Loucy (cell line): ENCODE results near the gene TASP1.

Source experiments
- H2AFZ ChIP-seq: fragments of 200-600 bp; sonication (generic); 2 replicates; pipeline ENCODE4 v1.6.0; 2016; ENCODE audit warnings: antibody characterized with exemption, mild to moderate bottlenecking, low read length, moderate library complexity
- H3F3A ChIP-seq: fragments of 200-600 bp; 2 replicates; pipeline ENCODE4 v1.6.0; 2016; ENCODE audit warnings: antibody characterized with exemption, low read depth, mild to moderate bottlenecking
- H3K27me3 ChIP-seq: fragments of 200-600 bp; sonication (generic); 2 replicates; pipeline ENCODE4 v1.6.1; 2014; ENCODE audit warnings: low read length, mild to moderate bottlenecking; ENCODE audit not compliant: insufficient read depth, poor library complexity, severe bottlenecking
- H3K36me3 ChIP-seq: fragments of 200-600 bp; sonication (generic); 2 replicates; pipeline ENCODE4 v1.6.1; 2016; ENCODE audit warnings: low read length; ENCODE audit not compliant: insufficient read depth
- H3K4me1 ChIP-seq: fragments of 200-600 bp; sonication (generic); 2 replicates; pipeline ENCODE4 v1.5.1; 2014; ENCODE audit warnings: low read length, mild to moderate bottlenecking; ENCODE audit not compliant: insufficient read depth, poor library complexity, severe bottlenecking
- H3K4me2 ChIP-seq: fragments of 200-600 bp; sonication (generic); 2 replicates; pipeline ENCODE4 v1.6.0; 2014; ENCODE audit warnings: antibody characterized with exemption, low read length, low read depth, mild to moderate bottlenecking; ENCODE audit not compliant: poor library complexity, severe bottlenecking
- H3K4me3 ChIP-seq: fragments of 200-600 bp; sonication (generic); 2 replicates; pipeline ENCODE4 v1.5.1; 2014; ENCODE audit warnings: low read length, mild to moderate bottlenecking, mixed read lengths; ENCODE audit not compliant: poor library complexity, severe bottlenecking
- H3K79me2 ChIP-seq: fragments of 200-600 bp; sonication (generic); 2 replicates; pipeline ENCODE4 v1.6.1; 2014; ENCODE audit warnings: low read length; ENCODE audit not compliant: insufficient read depth
- H3K9ac ChIP-seq: fragments of 200-600 bp; sonication (generic); 2 replicates; pipeline ENCODE4 v1.6.0; 2014; ENCODE audit warnings: mild to moderate bottlenecking, low read depth, low read length, moderate library complexity; ENCODE audit not compliant: poor library complexity, severe bottlenecking
- H3K9me2 ChIP-seq: fragments of 200-600 bp; sonication (generic); replicated peaks from 2 replicates; pipeline ENCODE4 v1.6.1; 2016; ENCODE audit warnings: low read depth, low read length, mixed read lengths
- H3K9me3 ChIP-seq: fragments of 200-600 bp; sonication (generic); 2 replicates; pipeline ENCODE4 v1.6.1; 2014; ENCODE audit warnings: mild to moderate bottlenecking, antibody characterized with exemption, low read length, low read depth; ENCODE audit not compliant: insufficient read depth
- H4K20me1 ChIP-seq: fragments of 200-600 bp; sonication (generic); 2 replicates; pipeline ENCODE4 v1.6.0; 2014; ENCODE audit warnings: antibody characterized with exemption, low read length, mild to moderate bottlenecking; ENCODE audit not compliant: insufficient read depth, poor library complexity, severe bottlenecking
- CTCF ChIP-seq: fragments of 200-600 bp; sonication (generic); conservative IDR thresholded peaks from 2 replicates; pipeline ENCODE4 v1.5.1; 2014; ENCODE audit warnings: mild to moderate bottlenecking, antibody characterized with exemption, low read length
- EZH2phosphoT487 ChIP-seq: fragments of 200-600 bp; IDR thresholded peaks from 2 replicates; pipeline ENCODE4 v1.6.1; 2018; ENCODE audit warnings: antibody characterized with exemption, mild to moderate bottlenecking, moderate library complexity, borderline replicate concordance

TASP1 gene

GRCh38 chr20:13515796-13516558 lies 122.8 kb downstream of the TASP1 start:
- no peak overlapping the region for H3K4me3 ChIP-seq
- H2AFZ ChIP-seq = no peak overlapping the region
- no peak overlapping the region for H3K4me2 ChIP-seq
- no peaks in the 10 kb centered on the region for H3K27me3 ChIP-seq
- peaks cover 9% of the 10 kb centered on the region; the same call in 1 of the 2 replicates for H3K36me3 ChIP-seq
- no peaks in the 10 kb centered on the region for H3K4me1 ChIP-seq
- no peaks in the 10 kb centered on the region for H3F3A ChIP-seq
- H3K9ac ChIP-seq = no peak overlapping the region
- no peaks in the 10 kb centered on the region for H3K9me3 ChIP-seq
- no peaks in the 10 kb centered on the region for H4K20me1 ChIP-seq
- TF ChIP-seq CTCF (no peak), EZH2phosphoT487 (no peak)
- H3K79me2 ChIP-seq = no peaks in the 10 kb centered on the region
- H3K9me2 ChIP-seq = no peaks in the 10 kb centered on the region

DNA sequence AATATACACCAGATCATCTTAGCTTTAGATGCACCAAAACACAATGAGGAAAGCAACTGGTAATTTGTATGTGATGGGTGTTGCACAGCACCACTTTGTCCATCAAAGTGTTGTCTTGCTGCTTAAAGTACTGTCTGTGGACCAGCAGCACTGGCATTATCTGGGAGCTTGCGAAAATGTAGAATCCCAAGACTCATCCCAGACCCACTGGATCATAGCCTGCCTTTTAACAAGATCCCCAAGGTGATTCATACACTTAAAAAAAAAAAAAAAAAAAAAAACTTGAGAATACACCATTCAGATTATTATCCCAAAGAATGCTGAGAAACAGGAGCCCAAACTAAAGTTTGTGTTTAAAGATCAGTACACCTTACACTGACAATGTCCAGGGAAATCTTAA lies 123.4 kb downstream of the TASP1 start:
- TF ChIP-seq CTCF (no peak), EZH2phosphoT487 (no peak)
- Histone ChIP-seq H3K4me1 (no peaks in the 10 kb centered on the region), H3K9me3 (no peaks in the 10 kb centered on the region), H3K4me2 (no peak overlapping the region), H3K79me2 (no peaks in the 10 kb centered on the region), H3K9ac (no peak overlapping the region), H4K20me1 (no peaks in the 10 kb centered on the region), H2AFZ (no peak overlapping the region), H3K4me3 (no peak overlapping the region), H3F3A (no peaks in the 10 kb centered on the region), H3K9me2 (no peaks in the 10 kb centered on the region), H3K36me3 (peaks cover 9% of the 10 kb centered on the region; the same call in 1 of the 2 replicates), H3K27me3 (no peaks in the 10 kb centered on the region)

- no peaks in the 10 kb centered on the region for H3K9me2 ChIP-seq
- H3K4me3 ChIP-seq = no peak overlapping the region
- H2AFZ ChIP-seq = no peak overlapping the region
- no peaks in the 10 kb centered on the region for H3K27me3 ChIP-seq
- no peak overlapping the region for H3K9ac ChIP-seq
- H3K9me3 ChIP-seq = no peaks in the 10 kb centered on the region
- no peaks in the 10 kb centered on the region for H3K79me2 ChIP-seq
- no peak overlapping the region for H3K4me2 ChIP-seq
- no peak for TF ChIP-seq CTCF
- no peak for TF ChIP-seq EZH2phosphoT487
- H3K36me3 ChIP-seq = peaks cover 9% of the 10 kb centered on the region; the same call in 1 of the 2 replicates
- H4K20me1 ChIP-seq = no peaks in the 10 kb centered on the region
- no peaks in the 10 kb centered on the region for H3K4me1 ChIP-seq
- H3F3A ChIP-seq = no peaks in the 10 kb centered on the region
Observed at GRCh38 chr20:13510837-13511488, 127.8 kb downstream of the TASP1 start.
